GM18507 (cell line): ENCODE data around the gene PTPRN2.

Experiments used
- DNase-seq: peaks from one replicate; pipeline ENCODE4 v3.0.0; 2011; ENCODE audit warnings: low read depth; ENCODE audit not compliant: insufficient read length; ENCODE audit errors: extremely low spot score
- FAIRE-seq: peaks from 2 replicates; lab custom pipeline; 2011; peaks lifted over from hg19 to GRCh38; lab: Jason Lieb, UNC

PTPRN2 gene

DNA sequence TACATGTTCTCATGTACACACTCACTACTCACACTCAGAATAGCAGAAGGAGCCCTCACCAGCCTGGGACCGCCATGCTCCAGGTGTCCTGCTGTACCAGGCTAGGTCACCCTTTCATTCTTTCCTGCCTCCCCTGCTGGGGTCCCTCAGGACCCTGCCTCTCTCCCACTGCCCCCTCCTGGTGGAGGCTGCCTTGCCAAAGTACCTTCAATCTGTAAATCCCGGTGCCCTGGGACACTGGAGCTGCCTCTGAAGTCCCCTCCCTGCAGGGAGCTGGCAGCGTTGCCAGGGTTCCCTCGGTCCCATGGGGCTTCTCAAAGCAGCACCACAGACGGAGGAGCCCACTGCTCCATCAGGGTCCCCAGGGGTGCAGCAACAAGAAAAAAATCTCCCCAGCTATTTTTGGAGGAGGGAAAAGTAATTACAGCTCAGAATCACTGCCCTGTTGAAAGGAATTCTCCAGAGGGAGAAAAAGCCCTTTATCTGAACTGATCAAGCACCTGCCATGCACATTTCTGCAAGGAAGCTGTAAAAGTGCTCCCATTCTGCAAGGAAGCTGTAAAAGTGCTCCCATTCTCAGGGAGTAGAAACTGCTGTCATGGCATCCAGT, 259.9 kb downstream of the PTPRN2 start:
- FAIRE-seq: no peak
- DNase-seq: no peak

- DNase-seq (no peak), FAIRE-seq (no peak)
Observed at GRCh38 chr7:158327012-158327411, 260.6 kb downstream of the PTPRN2 start.

DNA sequence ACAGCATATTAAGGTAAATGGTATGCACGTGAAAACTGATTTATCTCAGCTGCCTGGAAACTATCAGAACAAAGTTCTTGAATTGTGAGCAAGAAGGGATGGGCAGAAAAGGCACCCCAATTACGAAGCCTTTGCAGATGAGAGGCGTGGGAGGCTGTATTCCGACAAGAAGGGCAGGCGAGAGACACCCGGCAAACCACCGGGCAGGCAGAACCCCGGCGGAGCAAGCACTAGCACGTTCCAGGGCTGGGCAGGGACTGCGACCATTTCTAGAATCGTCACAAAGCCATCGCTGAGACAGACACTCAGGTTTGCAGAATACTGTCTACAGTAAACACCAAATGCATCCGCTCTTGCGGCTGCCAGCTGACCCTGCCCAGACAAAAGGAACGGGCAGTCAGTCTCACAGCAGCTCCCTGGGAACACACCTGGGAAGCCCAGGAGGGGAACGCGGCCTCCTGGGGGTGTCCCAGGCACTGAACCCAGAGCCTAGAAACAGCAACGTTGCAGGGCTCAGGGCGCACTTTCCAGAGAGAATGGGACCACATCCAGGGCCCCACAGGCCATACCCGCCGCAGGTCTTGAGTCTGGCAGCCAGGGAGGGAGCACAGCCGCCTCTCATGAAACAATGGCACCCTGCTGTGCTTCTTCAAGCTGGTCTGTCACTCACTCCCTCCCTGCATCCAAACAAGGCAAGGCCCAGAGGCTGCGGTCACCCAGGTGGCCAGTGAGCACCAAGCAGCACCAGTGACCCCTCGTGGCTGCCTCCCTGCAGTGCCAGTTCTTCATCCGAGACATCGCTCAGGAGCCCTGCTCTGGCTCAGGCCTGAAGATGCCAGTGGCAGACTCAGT, 261.9 kb downstream of the PTPRN2 start:
- FAIRE-seq: no peak

GRCh38 chr7:158324397-158325360, 262.9 kb downstream of the PTPRN2 start:
- DNase-seq (no peak), FAIRE-seq (no peak)

More for the DNA sequence above, 261.9 kb downstream of the PTPRN2 start:
- DNase-seq: no peak

DNA sequence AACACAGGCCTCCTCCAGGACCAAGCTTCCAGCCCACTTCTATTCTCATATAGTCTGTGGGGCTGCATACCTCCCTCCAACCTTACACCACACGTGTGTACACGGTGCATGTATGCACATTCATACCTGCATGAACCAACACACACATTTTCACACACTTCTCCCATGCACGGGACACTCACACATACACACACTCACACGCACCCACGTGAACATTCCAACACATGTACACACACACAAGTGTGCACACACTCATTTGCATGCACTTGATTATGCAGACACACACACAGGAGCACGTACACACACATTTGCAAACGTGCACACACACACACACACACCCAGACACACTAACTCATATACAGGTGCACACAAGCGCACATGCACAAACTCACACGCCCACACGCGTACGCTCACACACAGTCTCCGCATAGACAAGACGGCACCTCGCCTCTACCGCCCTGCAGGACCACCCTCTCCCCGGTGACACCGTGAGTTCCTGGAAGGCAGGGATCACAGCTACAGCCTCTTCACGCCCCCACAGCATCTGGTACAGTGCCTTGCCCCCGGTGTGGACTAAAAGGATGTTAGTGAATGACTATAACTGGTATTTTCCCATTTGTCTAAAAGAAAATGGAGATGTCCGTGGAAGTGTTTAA, 263.8 kb downstream of the PTPRN2 start:
- FAIRE-seq (no peak), DNase-seq (no peak)

DNA sequence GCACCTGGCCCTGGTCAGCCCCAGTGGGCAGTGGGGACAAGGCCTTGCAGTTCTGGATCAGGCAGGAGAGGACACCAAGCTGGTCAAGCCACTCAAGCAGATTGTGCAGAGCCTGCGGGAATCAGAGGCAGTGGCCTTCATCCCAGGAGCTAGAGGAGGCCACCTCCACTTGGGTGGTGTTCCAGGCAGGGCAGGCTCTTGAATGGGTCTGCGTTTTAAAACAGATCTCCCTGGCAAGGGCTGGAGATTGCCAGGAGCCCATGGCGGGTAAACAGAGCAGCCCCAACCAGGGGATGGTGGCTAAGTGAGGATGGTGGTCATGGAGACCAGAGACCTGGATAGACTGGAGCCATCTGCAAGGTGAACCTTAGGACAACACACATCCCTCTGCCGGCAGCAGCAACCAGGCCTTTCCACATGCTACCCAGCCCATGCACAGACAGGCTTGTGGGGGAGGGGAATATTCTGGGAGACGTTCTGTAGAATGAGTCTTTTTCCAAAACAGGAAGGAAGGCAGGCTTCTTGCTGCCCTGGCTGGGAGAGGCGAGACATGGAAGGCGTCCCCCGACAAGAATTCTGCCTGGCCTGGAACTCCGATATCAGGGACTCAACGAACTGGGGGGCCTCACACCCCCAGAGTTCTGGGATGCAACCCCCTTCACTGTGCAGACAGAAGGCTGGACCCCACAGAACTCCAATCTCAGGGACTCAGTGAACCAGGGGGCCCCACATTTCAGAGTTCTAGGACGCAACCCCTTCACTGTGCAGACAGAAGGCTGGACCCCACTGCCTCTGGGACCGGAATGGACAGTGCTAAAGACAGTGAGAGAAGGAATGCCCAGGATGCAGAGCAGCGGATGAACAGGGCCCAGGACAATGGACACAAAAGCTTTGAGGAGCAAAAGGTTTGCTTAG, 264.8 kb downstream of the PTPRN2 start:
- DNase-seq: no peak
- FAIRE-seq: no peak

DNA sequence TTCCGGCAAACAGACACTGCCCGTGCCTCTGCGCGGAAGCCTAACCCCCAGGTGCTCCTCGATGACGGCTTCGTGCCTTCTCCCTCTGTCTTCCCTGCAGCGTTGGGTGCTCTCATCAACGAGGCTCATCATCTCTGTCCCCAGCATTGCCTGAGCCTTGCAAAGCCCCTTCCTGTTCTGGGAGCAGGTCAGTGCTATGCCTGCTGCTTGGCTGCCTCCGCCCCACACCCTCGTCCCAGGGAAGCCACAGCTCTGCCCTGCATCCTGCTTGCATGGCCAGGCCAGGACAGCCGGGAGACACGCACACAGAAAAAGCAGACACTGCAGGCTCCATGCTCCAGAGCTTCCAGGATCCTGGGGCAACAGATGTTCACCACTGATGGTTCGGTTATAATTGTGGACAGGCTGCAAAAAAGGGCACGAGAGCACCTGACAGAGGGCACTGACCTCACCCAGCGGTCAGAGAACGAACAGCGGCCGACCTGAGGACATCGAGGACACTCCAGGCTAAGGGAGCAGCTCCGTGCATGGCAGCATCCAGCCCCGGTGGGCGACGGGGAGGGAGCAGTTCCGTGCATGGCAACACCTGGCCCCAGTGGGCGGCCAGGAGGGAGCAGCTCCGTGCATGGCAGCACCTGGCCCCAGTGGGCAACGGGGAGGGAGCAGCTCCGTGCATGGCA, 265.5 kb downstream of the PTPRN2 start:
- DNase-seq (no peak), FAIRE-seq (no peak)

DNA sequence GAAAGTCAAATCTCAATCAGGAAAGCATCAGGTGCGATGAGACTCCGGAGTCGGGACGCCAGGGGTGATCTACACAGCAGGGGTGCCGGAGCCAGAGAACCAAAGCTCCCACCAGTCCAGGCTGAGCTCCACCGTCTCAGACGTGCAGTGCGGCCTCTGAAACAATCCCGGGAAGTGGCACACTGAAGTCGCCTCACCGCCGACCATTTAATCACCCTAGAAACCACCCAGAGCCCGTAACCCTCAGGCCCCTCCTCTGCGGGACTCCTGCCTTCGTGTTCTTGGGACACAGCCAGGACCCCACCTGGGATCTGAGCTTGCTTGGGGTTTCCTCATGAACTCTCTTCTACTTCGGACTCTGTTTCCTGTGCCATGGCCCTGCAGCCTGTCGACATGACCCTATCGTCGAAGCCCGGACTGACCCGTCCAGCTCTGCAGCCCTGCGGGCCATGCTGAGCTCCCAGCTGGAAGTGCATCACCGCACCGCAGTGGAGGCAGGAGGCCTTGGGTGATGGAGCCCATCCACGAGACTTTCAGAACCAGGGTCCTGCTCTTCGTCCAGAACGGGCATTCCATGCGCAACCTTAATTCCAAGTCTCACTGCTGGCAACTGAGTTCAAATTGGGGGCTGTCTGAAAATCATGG, 266.4 kb downstream of the PTPRN2 start:
- FAIRE-seq (no peak), DNase-seq (no peak)

- no peak for DNase-seq
- no peak for FAIRE-seq
Observed at GRCh38 chr7:158320328-158320727, 267.3 kb downstream of the PTPRN2 start.

DNA sequence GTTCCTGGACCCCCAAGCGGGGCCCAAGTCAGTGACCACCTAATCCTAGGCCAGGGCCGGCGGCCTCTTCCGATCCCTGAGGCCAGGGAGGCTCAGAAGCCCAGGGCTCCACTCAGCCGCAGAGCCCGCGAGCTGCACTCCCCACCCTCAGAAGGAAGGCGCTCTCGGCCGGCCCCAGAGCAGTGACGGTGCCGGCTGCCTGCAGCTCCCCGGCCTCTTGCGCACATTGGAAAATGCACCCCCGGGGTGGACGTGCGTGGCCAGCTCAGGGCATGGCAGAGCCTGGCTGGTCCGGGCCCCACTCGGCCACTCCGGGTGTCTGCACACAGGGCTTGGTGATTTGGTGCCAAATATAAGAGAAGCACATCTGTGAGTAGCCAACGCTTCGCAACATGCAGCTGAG, 269.1 kb downstream of the PTPRN2 start:
- FAIRE-seq: no peak

GRCh38 chr7:158317238-158318205, 270.1 kb downstream of the PTPRN2 start:
- FAIRE-seq: no peak
- DNase-seq: no peak

More for the DNA sequence above, 269.1 kb downstream of the PTPRN2 start:
- no peak for DNase-seq

DNA sequence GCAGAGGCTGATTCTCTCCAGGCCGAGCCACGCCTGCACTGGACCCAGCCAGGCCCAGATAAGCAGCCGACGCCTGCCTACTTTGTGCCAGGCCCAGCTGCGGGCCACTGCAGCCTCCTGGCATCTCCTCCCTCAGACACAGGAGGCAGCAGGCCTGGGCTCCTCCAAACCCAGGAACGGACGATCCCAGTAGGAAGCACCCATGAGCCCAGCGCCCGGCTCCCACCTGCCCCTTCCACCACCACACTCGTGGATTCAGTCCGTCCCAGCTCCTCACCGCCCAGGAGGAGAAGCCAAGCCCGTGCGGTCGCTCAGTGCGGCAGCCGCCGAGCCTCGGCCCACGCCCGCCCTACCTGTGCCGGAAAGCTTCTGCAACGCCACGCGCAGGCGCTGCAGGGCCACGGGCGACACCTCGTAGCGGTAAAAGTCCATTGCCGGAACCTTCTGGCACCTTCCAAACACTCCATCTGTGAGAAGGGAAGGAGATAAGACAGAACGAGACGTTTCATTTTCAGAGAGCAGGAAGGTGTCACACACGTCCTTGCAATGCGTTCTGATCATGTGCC, 271.1 kb downstream of the PTPRN2 start:
- FAIRE-seq (no peak), DNase-seq (no peak)

DNA sequence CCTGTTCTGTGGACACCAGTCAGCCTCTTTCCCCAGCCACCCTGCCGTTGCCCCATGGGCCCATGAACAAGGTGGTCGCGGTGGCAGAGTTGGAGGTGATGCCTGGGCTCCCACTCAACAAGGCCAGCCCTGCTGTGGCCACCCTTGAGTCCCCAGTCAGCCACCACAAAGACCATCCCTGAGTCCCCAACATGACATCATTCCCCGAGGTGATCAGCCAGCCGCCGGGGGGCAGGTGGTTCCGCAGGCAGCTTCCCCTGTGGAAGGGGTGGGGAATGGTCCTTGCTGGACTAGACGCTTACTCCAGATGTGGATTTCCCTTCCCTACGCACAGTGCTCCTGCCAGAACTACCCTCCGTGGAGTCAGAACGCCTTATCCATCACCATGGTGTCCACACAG, 271.7 kb downstream of the PTPRN2 start:
- no peak for FAIRE-seq
- no peak for DNase-seq

DNA sequence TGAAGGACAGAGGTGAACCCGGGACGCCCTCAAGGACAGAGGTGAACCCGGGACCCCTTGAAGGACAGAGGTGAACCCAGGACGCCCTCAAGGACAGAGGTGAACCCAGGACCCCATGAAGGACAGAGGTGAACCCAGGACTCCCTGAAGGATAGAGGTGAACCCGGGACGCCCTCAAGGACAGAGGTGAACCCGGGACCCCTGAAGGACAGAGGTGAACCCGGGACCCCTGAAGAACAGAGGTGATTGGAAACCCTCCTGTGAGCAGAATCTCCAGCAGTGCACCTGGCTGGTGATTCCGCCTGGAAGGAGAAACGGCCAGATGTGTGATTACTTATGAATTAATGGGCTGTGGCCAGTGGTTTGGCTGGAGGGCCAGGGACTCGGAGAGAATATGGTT, 272.3 kb downstream of the PTPRN2 start:
- FAIRE-seq: no peak

GRCh38 chr7:158314394-158314793, 273.2 kb downstream of the PTPRN2 start:
- FAIRE-seq (no peak), DNase-seq (no peak)

More for the DNA sequence above, 272.3 kb downstream of the PTPRN2 start:
- no peak for DNase-seq

- FAIRE-seq: no peak
- no peak for DNase-seq
Observed at GRCh38 chr7:158313931-158314330, 273.7 kb downstream of the PTPRN2 start.
